ENCODE data around the gene GNAT3.

The GNAT3 gene

DNA sequence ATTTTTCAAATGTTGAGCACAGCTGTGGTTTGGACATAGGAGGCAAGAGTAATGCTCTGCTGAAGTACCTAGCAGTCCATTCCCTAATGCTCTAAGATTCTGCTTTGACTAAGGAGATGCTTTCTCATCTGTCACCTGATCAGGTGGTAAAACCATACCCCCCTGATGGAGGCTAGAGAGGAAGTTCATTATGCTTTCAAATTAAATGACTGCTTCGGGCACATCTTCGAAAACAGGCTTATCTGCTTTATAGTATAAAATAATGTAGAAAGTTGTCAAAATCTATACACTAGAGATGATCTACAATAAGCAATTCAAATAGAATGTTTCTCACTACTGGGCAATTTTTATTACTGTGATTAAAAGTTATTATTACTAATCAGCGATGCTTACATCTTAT, at the start of gene GNAT3:
GNAT3 (minus strand) TSS at position 101 of the 400 bp plus-strand sequence. CDS start 138 bp downstream, outside the sequence.
- no peak for DNase-seq (ENCODE audit: low read depth)

- no peak for DNase-seq (ENCODE audit: low read depth)
Observed at GRCh38 chr7:80558116-80558515, 46.3 kb upstream of the GNAT3 start.

GRCh38 chr7:80552031-80552694, 40.3 kb upstream of the GNAT3 start:
- DNase-seq (ENCODE audit: low read depth) = no peak

DNA sequence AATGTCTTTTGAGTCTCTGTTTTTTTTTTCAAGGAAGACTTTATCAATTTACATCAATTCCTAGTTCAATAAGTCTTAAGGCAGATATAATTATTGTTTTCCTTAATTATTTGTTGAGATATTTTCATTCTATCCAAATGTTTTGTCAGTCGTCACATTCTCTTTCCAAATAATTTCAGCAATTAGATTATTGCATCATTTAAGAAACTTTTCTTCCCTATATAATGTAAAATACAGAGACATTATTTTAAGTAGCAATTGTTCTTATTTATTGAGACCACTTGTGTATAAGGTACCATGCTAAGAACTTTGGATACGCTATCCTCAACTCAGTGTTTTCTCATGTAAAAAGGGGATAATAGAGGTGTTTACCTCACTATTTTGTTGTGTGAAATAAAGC, 38.1 kb upstream of the GNAT3 start:
- no peak for DNase-seq (ENCODE audit: low read depth)

GRCh38 chr7:80548840-80549530, 37.1 kb upstream of the GNAT3 start:
- no peak for DNase-seq (ENCODE audit: low read depth)

GRCh38 chr7:80542398-80542797, 30.5 kb upstream of the GNAT3 start:
- no peak for DNase-seq (ENCODE audit: low read depth)

GRCh38 chr7:80540836-80541235, 29.0 kb upstream of the GNAT3 start:
- no peak for DNase-seq (ENCODE audit: low read depth)

DNA sequence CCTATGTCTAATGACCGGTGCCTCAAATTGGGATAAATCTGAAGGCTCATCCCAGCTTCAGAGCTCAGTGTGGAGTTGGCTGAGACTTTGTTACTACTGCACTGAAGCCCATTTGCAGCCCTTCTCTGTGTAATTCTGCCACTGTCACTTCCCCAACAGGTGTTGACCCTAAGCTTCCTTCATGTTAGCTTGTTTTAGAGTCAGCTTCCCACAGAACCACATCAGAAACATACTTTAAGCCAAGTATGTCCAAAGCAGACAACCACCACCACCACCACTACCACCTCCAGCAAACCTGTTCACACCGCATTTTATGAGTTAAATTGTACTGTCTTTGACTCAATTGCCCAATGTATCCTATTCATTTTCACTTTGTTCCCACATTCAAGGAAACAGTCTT, 25.2 kb upstream of the GNAT3 start:
- DNase-seq (ENCODE audit: low read depth) = no peak

DNA sequence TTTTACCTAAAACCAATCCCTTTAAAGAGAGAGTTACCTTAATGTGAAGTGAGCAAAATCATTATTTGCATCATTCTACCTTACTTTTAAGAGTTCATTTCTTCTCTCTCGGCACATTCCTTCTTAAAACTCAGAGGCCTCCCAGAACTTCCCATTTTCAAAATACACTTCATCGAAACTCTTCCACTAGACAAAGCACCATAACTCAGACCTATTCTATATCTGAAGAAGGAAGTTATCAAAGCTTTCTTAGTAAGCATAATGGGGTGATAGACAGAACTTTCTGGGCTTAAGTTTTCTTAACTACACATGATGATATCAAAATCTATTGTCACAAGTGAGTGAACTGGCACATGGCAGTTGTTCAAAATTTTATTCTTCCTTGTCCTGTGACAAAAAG, 24.6 kb upstream of the GNAT3 start:
- no peak for DNase-seq (ENCODE audit: low read depth)

DNA sequence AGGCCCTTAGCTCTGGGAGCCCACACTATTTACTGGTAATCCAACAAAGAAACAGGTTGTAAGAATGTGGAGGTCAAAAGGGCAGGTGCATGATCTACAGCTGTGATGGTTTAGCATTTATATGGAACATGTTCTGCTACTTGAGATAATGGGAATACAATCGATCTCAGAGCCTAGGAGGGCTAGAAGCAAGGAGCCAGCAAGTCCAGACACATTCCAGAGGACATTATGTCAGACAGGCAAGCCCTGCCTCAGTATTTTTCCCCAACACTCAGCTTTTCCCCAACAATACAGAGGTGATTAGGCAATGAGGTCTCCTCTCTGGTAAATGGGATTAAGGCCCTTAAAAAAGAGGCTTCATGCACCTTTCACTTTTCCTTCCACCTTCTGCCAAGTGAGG, 21.4 kb upstream of the GNAT3 start:
- no peak for DNase-seq (ENCODE audit: low read depth)

DNA sequence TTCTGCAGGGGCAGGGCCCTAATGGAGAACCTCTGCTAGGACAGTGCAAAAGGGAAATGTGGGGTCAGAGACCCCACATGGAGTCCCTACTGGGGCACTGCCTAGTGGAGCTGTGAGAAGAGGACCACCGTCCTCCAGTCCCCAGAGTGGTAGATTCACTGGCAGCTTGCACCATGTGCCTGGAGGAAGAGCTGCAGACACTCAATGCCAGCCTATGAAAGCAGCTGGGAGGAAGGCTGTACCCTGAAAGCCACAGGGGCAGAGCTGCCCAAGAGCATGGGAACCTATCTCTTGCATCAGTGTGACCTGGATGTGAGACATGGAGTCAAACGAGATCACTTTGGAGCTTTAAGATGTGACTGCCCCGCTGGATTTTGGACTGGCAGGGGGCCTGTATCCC, 20.3 kb upstream of the GNAT3 start:
- no peak for DNase-seq (ENCODE audit: low read depth)

GRCh38 chr7:80530136-80530535, 18.3 kb upstream of the GNAT3 start:
- no peak for DNase-seq (ENCODE audit: low read depth)

- no peak for DNase-seq (ENCODE audit: low read depth)
Observed at GRCh38 chr7:80529362-80529761, 17.5 kb upstream of the GNAT3 start.

DNA sequence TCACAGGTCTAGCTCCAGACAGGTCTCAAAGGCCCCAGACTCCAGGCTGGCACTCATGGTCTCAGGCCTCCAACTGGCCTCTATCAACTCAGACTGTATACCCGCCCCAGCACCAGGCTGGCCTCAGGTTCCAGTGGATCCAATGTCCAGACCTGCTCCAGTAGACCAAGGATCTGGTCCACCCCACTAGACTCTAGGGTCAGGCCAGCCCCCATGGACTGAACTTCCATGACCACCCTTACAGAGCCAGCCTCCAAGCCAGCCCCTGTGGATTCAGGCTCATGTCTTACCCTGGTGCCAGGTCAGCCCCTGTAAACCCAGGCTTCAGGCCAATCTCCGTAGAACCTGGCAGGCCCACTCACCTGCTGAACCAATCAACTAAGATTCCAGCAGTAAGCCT, 16.8 kb upstream of the GNAT3 start:
- no peak for DNase-seq (ENCODE audit: low read depth)

DNA sequence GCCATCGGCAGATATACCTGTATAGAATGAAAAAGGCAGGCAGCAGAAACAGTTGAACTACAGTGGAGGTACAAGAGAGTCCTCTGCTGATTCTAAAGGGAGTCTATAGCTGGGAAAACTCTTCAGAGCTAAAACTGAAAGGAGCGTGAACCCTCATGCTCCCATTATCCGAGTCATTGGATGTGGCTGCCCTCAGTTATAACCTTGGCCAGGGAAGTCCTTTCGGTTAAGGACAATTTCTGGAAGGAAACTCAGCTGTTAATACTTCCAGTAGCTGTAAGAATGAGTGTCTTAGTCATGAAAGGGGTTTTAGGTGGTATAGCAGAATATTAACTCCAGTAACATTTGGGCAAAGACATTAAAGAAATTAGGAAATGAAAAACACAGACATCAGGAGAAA, 14.6 kb upstream of the GNAT3 start:
- no peak for DNase-seq (ENCODE audit: low read depth)

DNA sequence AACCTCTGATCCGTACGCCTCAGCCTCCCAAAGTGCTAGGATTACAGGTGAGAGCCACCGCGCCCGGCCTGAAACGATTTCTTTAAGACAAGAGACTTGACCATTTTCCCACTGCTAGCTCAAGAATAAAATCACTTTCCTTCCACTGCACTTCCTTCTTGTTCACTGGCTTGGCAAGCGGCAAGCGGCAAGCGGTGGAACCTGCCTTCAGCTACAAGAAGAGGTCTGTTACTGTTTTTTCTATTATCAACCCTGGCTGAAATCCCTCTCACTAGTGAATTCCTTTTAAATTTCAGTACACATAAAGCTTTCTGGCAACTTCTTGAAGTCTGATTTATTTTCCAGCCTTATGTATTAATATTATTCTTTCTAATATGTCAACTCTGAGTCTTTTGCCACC, 12.8 kb upstream of the GNAT3 start:
- DNase-seq (ENCODE audit: low read depth) = no peak

GRCh38 chr7:80521809-80522208, 9.9 kb upstream of the GNAT3 start:
- DNase-seq (ENCODE audit: low read depth) = no peak

DNA sequence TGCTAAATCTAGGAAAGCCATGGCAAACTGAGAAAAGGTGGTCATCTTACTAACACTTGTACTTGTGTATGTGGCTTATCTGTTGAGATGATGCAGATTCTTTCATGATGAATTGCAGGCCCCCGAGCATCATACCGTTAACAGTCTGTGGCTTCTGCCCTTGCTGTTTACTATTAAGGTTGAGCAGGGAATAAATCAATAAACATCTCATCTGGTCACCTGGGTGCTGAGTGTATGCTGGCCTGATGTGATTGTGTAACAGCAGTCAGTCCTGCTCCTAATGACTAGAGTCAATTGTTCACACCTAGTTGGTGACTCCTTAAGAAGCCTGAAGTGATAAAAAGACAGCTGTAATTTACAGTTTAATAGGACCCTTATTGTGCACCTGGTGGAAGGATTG, 8.3 kb upstream of the GNAT3 start:
- no peak for DNase-seq (ENCODE audit: low read depth)

- DNase-seq (ENCODE audit: low read depth) = no peak
Observed at GRCh38 chr7:80517282-80517747, 5.5 kb upstream of the GNAT3 start.

DNA sequence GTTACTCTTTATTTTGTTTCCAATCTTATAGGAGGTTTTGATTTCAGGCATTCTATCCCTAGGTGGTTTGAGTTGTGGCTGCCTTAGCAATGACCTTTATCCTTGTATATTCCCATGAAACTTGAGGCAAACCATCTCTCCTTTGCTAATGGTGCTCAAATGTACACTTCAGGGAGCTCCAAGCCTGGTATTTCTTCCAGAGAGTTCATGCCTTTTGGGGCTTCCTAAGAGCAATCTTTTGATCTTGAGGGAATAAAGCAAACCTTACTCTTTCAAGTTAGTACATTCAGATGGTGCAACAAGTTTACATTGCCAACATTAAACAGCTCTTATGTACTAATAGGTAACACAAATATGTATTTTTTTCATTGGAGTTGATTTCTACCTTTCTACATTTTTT, 3.4 kb upstream of the GNAT3 start:
- no peak for DNase-seq (ENCODE audit: low read depth)

DNA sequence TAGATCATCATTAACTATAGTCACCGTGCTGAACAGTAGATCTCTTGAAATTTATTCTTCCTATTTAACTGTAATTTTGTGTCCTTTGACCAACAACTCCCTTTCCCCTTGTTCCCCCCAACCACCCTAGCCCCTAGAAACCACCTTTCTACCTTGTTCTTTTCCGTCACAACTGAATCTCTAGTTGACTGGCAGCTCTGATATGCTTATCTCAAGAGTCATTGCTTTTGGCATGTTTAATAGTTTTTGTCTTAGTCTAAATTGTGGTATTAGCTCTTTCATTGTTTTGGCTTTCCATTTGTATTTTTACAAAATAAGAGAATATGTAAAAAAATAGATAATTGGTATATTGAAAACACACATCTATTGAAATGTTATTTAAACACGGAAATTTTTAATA, 1.8 kb downstream of the GNAT3 start:
- no peak for DNase-seq (ENCODE audit: low read depth)

- no peak for DNase-seq (ENCODE audit: low read depth)
Observed at GRCh38 chr7:80508440-80508839, 3.4 kb downstream of the GNAT3 start.

- no peak for DNase-seq (ENCODE audit: low read depth)
Observed at GRCh38 chr7:80505900-80506500, 5.9 kb downstream of the GNAT3 start.

DNA sequence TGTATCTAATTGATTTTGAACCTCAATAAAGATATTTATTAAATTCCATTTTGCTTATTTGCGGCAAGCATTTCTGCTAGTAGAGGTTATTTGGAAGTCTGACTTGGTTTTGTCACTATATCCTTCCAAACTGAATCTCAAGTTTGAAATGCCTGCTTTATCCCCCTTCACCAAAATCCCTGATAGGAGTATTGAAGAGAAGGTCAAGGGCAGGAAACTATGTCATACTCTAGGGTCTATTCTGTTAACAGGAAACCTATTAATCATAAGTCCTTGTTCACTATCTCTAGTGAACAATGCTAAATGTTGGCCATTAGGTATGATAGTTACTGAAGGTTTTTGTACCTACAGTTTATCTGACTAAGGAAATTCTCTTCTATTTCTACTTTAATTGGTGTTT, 11.5 kb downstream of the GNAT3 start:
- no peak for DNase-seq (ENCODE audit: low read depth)

Data from activated T-helper 9 cell treated with anti-CD3 and anti-CD28 coated beads, Interleukin-2, amount 50 U/mL, for 16 hours (primary cell).